Measurements from ENCODE around the gene PUM2.

GRCh38 chr2:20307311-20307710 is 43.3 kb downstream of the PUM2 start:
- no peak for TF ChIP-seq POLR2A (IDR thresholded peaks at IDR 0.05)
- TF ChIP-seq CTCF (IDR thresholded peaks at IDR 0.05), result no peak
- TF ChIP-seq EP300 (IDR thresholded peaks at IDR 0.05), result no peak
